ENCODE data around the gene DTNB. TPM values are rescaled to one million over a fixed set of nuclear protein-coding genes. Genes with fewer than 3 reads are reported as not detected.
"Not testable (repeated sequence)": the region's sequence is repeated elsewhere in the genome, so short reads cannot be mapped to it uniquely, and the experiment has no call there.

Gene DTNB
- polyA plus RNA-seq, 1 donor = 5.7 TPM

DNA sequence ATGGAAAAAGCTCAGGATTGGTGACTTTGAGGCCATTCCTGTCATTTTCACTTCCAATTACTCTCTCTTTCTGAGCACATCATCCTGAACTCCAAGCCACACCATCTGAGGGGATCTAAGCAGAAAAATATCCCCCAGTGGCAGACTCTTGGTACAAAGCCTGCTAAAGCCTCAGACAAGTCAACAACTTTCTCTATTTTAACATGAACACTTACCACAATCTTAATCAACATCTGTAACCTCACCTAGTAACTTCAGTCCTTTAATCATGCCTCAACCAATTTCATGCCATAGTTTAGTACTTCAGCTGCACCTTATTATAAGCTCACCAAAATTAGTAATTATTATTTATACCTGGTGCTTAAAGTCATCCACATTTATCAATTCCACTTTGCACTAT lies 128.9 kb downstream of the DTNB start:
- no peak for DNase-seq (ENCODE audit: low read depth)

DNA sequence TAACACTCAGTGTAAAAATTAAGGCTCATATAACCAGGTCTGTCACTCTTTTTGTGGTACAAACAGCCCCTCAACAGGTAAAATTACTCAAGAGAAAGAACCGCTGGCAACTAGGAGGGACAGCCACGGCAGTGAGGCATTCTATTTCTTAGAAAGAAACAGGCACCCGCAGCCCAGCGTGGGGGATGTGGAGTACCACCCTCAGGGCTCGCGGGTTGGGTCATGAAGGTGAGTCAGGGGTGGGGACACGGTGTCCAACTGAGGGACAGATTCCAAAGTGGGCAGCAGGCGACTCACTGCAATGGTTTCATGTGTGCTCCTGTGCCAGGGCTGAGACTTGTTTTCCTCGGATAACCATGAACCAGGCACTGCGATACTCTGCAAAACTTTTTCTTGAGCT lies 129.4 kb downstream of the DTNB start:
- DNase-seq (ENCODE audit: low read depth) = no peak

DNA sequence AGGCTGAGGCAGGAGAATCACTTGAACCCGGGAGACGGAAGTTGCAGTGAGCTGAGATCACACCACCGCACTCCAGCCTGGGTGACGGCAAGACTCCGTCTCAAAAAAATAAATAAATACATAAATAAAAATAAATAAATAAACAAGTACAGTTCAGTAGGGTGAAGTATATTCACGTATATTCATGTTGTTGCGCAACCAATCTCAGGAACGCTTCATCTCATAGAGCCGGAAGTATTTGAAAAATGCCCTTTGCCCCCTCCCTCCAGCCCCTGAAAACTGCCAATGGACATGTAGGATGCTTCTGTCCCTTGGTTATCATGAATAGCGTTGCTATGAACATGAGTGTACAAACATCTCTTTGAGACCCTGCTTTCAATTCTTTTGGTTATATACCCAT lies 132.0 kb downstream of the DTNB start:
- no peak for DNase-seq (ENCODE audit: low read depth)

DNA sequence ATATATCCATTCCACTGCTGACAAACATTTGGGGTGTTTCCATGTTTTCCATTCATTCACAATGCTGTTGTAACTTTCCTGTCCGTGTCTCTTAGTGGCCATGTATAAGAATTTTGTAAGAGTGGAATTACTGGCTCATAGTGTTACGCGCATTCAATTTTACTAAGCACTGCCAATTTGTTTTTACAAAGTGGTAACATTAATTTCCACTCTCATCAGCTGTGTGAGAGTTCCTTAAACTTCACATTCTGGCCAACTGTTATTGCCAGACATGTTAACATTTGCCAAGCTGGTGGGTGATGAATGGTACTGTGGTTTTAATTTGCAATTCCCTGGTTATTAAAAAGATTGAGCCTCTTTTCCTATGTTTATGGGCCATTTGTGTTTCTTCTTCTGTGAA lies 134.2 kb downstream of the DTNB start:
- DNase-seq (ENCODE audit: low read depth) = no peak

DNA sequence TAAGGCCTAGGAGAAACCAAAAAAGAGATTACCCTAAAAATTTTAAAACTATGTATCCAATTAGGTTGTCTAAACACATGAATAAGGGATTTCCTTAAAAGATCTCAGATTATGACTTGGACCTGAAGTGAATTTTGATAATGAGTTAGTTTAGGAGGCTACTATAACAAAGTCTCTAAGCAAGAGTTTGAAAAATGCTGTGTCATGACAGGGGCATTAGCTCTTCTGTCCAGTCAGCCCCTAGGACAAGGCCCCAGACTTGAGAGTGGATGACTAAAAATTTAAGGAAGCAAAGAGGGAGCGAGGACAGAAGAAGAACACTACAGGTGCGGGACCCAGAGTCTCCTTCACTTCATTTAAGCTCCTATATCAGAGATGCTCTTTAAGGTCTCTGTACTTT lies 135.9 kb downstream of the DTNB start:
- DNase-seq (ENCODE audit: low read depth) = no peak

DNA sequence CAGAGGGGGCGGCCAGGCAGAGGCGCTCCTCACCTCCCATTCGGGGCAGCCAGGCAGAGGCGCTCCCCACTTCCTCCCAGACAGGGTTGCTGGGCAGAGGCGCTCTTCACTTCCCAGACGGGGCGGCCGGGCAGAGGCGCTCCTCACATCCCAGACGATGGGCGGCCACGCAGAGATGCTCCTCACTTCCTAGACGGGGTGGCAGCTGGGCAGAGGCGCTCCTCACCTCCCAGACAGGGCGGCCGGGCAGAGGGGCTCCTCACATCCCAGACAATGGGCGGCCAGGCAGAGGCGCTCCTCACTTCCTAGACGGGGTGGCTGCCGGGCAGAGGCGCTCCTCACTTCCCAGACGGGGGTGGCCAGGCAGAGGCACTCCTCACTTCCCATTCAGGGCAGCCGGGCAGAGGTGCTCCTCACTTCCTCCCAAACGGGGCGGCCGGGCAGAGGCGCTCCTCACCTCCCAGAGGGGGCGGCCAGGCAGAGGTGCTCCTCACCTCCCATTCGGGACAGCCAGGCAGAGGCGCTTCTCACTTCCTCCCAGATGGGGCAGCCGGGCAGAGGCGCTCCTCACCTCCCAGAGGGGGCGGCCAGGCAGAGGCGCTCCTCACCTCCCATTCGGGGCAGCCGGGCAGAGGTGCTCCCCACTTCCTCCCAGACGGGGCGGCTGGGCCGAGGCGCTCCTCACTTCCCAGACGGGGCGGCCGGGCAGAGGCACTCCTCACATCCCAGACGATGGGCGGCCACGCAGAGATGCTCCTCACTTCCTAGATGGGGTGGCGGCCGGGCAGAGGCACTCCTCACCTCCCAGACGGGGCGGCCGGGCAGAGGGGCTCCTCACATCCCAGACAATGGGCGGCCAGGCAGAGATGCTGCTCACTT lies 137.7 kb downstream of the DTNB start:
- DNase-seq (ENCODE audit: low read depth) = not testable (repeated sequence)

DNA sequence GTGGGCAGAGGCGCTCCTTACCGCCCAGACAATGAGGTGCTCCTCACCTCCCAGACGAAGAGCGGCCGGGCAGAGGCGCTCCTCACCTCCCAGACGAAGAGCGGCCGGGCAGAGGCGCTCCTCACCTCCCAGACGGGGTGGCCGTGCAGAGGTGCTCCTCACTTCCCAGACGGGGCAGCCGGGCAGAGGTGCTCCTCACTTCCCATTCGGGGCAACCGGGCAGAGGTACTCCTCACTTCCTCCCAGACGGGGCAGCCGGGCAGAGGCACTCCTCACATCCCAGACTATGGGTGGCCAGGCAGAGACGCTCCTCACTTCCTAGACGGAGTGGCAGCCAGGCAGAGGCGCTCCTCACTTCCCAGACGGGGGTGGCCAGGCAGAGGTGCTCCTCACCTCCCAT lies 138.4 kb downstream of the DTNB start:
- DNase-seq (ENCODE audit: low read depth) = not testable (repeated sequence)

DNA sequence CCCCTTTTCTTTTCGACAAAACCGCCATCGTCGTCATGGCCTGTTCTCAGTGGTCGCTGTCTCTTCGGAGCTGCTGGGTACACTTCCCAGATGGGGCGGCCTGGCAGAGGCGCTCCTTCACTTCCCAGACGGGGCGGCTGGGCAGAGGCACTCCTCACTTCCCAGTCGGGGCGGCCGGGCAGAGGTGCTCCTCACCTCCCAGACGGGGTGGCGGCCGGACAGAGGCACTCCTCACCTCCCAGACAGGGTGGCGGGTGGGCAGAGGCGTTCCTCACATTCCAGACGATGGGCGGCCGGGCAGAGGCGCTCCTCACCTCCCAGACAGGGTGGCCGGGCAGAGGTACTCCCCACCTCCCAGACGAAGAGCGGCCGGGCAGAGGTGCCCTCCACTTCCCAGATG lies 138.9 kb downstream of the DTNB start:
- DNase-seq (ENCODE audit: low read depth) = no peak

DNA sequence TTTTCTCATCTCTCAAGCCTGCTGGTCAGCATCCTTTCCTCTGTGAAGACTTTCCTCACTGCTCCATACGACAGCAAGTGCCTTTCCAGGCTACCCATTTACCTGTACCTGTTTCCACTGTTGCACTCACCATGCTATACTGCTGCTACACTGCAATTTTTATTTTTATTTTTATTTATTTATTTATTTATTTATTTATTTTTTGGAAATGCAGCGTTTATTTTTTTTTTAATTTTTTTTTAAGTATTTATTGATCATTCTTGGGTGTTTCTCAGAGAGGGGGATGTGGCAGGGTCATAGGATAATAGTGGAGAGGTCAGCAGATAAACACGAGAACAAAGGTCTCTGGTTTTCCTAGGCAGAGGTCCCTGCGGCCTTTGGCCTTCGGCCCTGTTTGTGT lies 139.6 kb downstream of the DTNB start:
- not testable (repeated sequence) for DNase-seq (ENCODE audit: low read depth)

DNA sequence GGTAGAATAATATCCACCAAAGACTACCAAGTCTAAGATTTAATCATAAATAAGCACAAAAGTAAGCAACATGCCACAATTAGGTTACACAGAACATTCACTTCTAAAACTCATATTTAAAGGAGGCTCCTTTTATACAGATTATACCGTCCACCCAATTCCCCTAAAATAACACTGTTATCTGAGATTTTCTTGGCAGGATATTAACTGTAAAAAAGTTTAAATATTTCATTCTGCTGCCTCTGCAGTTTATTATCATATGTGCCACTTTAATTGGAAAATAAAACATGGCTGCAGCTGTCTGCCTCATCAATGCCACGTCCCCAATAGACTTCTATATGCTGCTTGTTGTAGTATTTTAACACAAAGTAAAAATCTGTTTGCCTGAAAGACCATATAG lies 140.9 kb downstream of the DTNB start:
- DNase-seq (ENCODE audit: low read depth) = no peak

DNA sequence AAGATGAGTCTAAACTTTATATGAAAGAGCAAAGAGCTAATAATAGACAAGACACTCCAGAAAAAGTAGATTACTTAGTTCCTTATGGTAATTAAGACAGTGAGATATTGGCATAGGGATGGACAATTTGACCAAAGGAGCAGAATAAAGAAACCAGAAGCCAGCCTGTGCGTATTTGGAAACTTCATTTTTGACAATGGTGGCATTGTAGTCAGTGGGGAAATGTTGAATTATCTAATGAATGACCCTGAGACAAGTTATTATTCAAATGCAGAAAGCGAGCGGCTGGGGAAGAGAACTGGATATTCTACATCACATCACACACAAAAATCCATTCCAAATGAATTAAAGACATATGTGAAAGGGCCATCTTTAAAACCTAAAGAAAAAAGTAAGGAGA lies 144.3 kb downstream of the DTNB start:
- DNase-seq (ENCODE audit: low read depth) = no peak

DNA sequence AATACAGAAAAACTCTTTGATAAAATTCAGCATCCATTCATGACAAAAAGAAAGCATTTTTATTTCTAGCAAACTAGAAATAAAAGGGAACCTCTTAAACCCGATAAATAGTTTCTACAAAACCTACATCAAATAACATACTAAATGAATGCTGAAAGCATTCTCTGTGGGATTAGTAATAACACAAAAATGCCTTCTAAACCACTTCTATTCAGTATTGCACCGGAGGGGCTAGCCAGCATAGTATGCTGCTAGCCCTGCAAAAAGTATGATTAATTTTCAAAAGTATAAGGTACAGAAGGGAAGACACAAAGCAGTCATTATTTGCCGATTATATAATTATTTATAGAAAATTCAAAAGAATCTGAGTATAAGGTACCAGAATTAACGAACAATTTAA lies 145.2 kb downstream of the DTNB start:
- DNase-seq (ENCODE audit: low read depth) = no peak

DNA sequence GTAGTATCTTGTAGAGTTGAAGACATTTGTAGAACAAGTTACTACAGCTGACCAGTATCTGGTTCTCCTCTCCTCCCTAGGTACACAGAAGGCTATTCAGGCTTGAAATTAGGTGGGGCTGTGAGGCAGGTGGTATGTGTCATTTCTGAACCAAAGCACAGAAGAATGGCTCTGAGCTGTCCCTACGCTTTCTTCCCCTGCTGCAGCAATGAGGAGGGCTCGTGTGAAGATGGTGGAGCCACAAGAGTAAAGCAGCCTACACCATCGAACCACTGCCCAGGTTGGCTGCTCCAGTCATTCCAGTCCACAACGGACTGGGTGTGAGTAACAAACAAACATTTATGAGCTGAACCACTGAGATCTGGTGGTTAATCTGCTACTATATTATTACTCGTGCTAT lies 148.9 kb downstream of the DTNB start:
- no peak for DNase-seq (ENCODE audit: low read depth)

DNA sequence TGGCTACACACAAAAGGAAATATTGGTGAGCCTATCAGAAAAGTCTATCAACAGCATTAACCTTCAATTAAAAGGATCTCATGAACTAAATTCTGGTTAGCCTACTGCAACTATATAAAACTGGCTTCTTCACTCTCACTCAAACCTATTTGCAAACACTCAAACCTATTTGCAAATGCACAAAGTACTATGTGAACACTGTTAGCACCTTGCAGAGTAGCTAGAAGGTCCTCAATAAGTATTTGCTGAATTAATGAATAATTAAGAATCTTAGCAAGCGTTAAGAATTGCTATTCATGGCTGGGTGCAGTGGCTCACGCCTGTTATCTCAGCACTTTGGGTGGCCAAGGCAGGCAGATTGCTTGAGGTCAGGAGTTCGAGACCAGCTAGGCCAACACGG lies 150.3 kb downstream of the DTNB start:
- no peak for DNase-seq (ENCODE audit: low read depth)

DNA sequence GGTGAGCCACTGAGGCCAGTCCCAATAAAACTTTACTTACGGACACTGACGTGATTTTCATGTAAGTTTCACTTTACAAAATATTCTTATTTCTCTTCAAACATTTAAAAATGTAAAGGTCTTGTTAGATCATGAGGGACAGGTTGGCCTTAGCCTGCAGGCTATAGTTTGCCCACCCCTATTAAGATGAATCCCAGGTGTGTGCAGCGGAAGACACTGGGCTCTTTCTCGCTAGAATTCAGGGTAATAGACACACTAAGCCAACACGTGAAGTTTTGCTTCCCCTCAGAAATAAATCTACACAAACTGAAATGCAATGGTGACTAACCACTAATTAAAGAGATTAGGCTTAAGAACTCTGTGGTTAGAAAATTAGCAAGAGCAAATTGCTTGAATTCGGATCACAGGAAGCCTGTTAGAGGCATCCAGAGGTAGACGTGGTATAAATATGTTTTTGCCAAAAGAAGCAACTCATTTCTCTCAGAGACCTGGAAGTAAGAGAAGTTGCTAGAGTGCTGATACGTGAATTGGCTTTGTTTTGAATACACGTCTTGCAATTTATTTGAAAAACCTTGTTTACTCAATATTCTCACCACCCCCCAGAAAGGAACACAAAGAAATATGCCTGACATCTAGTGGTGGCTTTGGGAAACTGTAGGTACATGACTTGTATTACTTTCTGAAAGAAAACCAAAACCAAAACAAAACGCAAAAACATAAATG lies 151.6 kb downstream of the DTNB start:
- DNase-seq (ENCODE audit: low read depth) = peak; percentile 72

DNA sequence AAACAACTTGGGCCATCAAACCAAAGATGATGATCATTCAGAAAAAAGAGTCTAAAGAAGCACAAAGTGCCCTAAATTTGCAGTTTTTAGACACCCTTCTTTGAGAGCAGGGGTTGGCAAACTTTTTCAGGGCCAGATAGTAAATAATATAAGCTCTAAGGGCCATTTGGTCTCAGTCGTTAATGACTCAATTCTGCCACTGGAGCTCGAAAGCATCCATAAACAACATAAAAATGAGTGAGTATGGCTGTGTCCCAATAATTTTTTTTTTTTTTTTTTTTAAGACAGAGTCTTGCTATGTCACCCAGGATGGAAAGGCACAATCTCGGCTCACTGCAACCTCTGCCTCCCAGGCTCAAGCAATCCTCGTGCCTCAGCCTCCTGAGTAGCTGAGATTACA lies 152.3 kb downstream of the DTNB start:
- no peak for DNase-seq (ENCODE audit: low read depth)

DNA sequence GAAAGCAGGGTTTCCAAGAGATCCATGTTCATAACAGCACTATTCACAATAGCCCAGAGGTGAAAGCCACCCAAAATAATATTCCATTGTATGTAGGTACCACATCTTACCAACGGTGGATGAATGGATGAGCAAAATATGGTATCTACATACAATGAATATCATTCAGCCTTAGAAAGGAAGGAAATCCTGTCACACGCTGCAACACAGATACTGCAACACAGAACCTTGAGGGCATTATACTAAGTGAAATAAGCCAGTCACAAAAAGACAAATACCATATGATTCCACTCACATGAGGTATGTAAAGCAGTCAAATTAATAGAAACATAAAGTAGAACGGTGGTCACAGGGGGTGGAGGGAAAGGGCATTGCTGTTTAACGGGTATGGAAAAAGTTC lies 155.7 kb downstream of the DTNB start:
- no peak for DNase-seq (ENCODE audit: low read depth)

DNA sequence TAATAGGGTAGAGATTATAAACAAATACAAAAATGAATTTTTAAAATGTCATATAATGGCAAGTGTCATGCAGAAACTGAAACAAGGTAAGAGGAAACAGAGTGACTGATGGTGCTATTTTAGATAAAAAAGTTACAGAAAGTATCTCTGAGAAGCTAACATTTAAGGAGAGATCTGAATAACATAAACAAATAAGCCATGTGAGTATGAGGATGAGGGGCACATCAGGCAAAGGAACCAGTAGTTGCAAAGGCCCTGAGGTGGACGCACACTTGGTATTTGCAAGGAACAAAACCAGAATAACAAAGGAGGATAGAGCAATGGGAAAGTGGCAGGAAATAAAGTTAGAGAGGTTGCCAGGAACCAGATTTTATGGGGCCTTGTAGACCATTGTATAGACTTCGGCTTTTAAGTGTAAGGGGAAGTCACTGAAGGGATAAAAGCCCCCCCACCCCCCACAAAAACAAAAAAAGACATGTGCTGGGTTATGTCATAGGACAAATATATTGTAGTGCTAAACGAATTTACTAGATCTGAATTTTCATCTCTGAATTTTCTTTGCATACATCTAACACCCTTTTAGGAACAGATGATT lies 159.2 kb downstream of the DTNB start:
- DNase-seq (ENCODE audit: low read depth) = no peak

DNA sequence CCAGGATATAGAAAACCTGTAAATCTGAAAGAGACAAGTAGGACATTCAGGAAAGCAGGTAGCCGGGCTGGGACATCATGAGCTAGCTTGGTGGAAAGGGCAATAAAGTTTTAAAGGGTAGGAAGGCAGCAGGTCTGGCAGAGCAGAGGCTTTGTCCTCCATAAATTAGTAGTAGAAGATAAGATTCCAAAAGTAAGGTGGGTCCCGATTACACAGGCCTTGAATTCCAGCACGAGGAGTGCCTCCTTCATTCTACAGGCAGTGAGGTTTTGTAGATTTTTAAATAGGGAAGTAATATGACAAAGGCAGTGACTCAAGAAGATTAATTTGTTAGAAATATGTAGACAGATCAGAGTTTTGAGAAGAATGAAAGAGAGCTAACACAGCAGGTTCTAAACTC lies 160.7 kb downstream of the DTNB start:
- no peak for DNase-seq (ENCODE audit: low read depth)

DNA sequence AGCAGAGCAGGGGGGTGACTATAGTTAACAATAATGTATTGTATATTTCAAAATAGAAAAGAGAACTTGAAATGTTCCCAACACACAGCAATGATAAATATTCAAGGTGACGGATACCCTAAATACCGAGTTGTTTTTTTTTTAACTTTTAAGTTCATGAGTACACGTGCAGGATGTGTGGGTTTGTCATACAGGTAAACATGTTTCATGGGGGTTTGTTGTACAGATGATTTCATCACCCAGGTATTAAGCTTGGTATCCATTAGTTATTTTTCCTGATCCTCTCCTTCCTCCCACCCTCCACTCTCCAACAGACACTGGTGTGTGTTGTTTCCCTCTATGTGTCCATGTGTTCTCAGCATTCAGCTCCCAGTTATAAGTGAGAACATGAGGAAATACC lies 167.2 kb downstream of the DTNB start:
- no peak for DNase-seq (ENCODE audit: low read depth)

DNA sequence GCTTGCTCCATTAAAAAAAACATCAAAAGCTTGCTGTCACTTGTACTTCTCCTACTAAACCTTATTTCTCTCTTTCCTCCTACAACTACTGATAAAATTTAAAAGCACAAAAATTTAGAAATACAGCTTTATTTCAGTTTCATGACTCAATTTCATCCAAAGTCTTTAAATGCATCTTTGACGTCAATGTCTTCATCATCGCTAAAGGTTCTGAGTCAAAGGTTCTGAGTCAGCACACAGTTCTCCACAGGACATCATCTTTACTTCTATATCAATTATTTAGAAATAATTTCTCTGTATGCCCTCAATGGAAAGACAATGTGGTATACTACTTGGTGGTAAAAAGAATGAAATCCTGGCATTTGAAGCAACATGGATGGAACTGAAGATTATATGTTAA lies 167.8 kb downstream of the DTNB start:
- DNase-seq (ENCODE audit: low read depth) = no peak

DNA sequence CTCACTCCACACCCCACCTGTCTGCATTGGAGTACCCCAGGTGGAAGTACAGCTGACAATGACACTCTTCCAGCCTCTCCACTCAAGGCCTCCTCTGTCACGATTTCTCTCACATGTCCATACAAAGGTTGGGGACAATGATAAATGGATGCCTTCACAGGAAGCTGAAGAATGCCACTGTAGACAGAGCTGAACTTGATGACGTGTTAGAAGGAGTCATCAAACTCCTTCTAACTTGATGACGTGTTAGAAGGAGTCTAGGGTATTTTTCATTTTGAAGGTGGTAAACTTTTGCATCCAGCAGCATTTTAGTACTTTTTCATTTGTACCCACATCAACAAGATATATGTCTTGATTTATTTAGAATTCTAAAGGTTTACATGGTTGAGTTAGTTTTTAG lies 168.2 kb downstream of the DTNB start:
- no peak for DNase-seq (ENCODE audit: low read depth)

DNA sequence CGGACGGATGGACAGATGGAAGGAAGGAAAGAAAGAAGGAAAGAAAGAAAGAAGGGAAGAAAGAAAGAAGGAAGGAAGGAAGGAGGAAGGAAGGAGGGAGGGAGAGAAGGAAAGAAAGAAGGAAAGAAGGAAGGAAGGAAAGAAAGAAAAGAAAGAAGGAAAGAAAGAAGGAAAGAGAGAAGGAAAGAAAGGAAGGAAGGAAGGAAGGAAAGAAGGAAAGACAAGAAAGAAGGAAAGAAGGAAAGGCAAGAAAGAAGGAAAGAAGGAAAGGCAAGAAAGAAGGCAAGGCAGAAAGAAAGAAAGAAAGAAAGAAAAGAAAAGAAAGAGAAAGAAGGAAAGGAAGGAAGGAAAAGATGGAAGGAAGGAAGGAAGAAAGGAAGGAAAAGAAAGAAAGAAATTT lies 169.1 kb downstream of the DTNB start:
- no peak for DNase-seq (ENCODE audit: low read depth)
